Colonic mucosa (tissue), 4 donors: ENCODE measurements around the gene CERS3. TPM values are rescaled to one million over a fixed set of nuclear protein-coding genes. Genes with fewer than 3 reads are reported as not detected.

Experiments
- DNase-seq: peaks from one replicate; pipeline ENCODE4 v3.0.0-alpha.2; 2020
- H3K27ac ChIP-seq: fragments of 200-600 bp; one replicate; pipeline ENCODE4 v1.8.0; 2021
- H3K27me3 ChIP-seq: fragments of 200-600 bp; one replicate; pipeline ENCODE4 v1.8.0; 2021
- H3K36me3 ChIP-seq: fragments of 200-600 bp; one replicate; pipeline ENCODE4 v1.8.0; 2021
- H3K4me1 ChIP-seq: fragments of 200-600 bp; one replicate; pipeline ENCODE4 v1.8.0; 2021; ENCODE audit warnings: mild to moderate bottlenecking
- H3K4me3 ChIP-seq: fragments of 200-600 bp; one replicate; pipeline ENCODE4 v1.8.0; 2021
- H3K9ac ChIP-seq, 2 donors: one replicate each; pipeline ENCODE4 v1.7.0; 2013; ENCODE audit warnings: control low read depth in 2 of 2, low read depth in 2 of 2, low read length in 2 of 2
- H3K9me3 ChIP-seq: fragments of 200-600 bp; one replicate; pipeline ENCODE4 v1.8.0; 2021
- intact Hi-C: fragments of 100-400 bp; cut with DNase I; formaldehyde crosslinking; loops from one replicate; pipeline ENCODE4 v1.14.1; 2022
- total RNA-seq, 2 donors: library from RNA; stranded (reverse); fragmentation: NEBNext Ultra II Directional in 1 of 2; extraction: Animal tissue kit (Norgen Biotek cat#: 25700) in 1 of 2; gene quantifications; one replicate each; pipeline ENCODE4 v1.2.1, GENCODE V29; 2021
- TF ChIP-seq, protein P1 (sequence below): fragments of 200-600 bp; IDR thresholded peaks from one replicate; pipeline ENCODE4 v1.8.0; 2022; ENCODE audit warnings: antibody characterized with exemption, mild to moderate bottlenecking
- donor health status: healthy.
- donor health status: DM: no; HTN: no; CAD: no.
- donor health status: DM: no; HTN: no; CAD: no.

Gene CERS3
- total RNA-seq, 2 donors from 2014 or later = 0.12 TPM; not detected in 1

DNA sequence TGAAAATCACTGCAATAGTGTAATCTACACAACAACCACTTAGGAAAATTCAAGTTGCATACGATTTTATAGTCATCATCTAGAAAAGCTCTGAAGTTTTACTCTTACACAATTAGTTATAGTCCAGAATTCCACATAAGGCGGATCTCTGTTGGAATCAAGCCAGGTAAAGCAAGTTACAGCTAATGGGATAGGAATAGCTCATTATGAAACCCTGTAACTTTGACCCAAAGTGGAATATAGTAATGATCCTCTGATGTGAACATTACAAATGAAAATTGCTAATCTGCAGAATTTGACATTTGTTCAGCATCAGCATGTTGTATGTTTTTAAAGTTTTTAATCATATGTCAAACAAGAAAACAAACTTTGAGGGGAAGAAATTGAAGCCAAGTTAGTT lies 4.4 kb downstream of the CERS3 start:
- no peak overlapping the region for H3K4me3 ChIP-seq
- TF ChIP-seq, protein P1, sequence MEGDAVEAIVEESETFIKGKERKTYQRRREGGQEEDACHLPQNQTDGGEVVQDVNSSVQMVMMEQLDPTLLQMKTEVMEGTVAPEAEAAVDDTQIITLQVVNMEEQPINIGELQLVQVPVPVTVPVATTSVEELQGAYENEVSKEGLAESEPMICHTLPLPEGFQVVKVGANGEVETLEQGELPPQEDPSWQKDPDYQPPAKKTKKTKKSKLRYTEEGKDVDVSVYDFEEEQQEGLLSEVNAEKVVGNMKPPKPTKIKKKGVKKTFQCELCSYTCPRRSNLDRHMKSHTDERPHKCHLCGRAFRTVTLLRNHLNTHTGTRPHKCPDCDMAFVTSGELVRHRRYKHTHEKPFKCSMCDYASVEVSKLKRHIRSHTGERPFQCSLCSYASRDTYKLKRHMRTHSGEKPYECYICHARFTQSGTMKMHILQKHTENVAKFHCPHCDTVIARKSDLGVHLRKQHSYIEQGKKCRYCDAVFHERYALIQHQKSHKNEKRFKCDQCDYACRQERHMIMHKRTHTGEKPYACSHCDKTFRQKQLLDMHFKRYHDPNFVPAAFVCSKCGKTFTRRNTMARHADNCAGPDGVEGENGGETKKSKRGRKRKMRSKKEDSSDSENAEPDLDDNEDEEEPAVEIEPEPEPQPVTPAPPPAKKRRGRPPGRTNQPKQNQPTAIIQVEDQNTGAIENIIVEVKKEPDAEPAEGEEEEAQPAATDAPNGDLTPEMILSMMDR = no peak
- H3K27ac ChIP-seq = no peak overlapping the region
- H3K9me3 ChIP-seq = no peaks in the 10 kb centered on the region
- H3K9ac ChIP-seq = no peak overlapping the region
- DNase-seq = no peak
- H3K27me3 ChIP-seq = no peaks in the 10 kb centered on the region
- intact Hi-C loops = no loop called here
- H3K4me1 ChIP-seq = no peaks in the 10 kb centered on the region
- no peaks in the 10 kb centered on the region for H3K36me3 ChIP-seq

DNA sequence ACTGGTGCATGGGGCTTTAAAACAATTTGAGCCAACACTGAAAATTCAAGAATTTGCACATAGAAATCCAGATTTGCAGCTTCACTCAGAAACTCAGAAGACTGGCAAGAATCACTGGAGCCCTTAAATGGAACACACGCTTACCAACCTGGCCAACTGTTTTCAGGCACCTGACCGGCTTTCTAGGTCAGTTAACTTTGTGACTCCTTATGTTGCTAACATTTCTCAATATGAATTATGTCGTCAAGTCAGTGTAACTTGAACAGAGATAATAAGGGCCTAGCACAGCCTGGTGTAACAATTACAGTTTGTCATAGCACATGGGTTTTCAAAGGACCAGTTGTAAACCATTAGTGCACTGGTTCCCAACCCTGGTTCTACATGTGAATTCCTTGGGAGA lies 6.8 kb downstream of the CERS3 start:
- Histone ChIP-seq H3K27ac (no peak overlapping the region), H3K4me1 (no peaks in the 10 kb centered on the region), H3K4me3 (no peak overlapping the region), H3K9me3 (no peaks in the 10 kb centered on the region), H3K9ac (no peak overlapping the region), H3K36me3 (no peaks in the 10 kb centered on the region), H3K27me3 (no peaks in the 10 kb centered on the region)
- TF ChIP-seq, protein P1 = no peak
- intact Hi-C loops = no loop called here
- DNase-seq = no peak

DNA sequence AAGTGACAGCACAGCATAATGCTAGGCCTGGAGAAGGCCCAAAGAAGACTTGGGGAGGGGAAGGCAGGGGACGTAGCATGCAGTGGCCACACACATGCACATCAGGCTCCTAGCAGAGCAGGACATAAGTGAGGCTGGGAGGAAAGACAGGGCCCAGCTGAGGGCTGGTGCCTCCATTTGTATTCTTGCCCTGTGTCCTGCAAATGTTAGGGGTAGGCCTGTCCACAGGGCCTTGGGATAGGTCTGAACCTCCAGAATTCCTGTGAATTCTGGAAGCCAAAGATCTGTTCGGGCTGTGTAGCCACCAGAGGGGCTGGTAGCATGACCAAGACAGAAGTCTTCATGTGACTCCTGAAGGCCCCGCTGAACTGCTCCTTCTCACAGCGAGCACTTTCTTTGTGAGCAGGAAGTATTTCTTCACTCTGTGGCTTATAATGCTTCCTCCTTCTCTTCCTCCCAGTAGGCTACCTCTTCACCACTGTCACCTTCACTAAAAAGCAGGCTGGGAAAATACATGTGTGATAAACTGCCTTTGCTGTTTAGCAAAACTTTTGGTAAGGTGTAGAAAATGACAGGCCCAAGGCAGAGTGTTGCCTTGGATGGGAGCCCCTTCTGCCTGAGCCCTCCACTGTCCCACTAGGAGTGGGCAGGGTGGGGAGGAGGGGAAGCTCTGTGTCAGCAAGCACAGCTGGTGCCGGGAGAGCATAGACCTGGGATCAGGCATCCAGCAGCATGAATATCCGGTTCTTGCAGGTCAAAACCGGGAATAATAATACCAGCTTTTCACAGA lies 8.4 kb downstream of the CERS3 start:
- Histone ChIP-seq H3K27ac (no peak overlapping the region), H3K36me3 (no peaks in the 10 kb centered on the region), H3K27me3 (no peaks in the 10 kb centered on the region), H3K4me3 (no peak overlapping the region), H3K4me1 (no peaks in the 10 kb centered on the region), H3K9me3 (no peaks in the 10 kb centered on the region), H3K9ac (no peak overlapping the region)
- intact Hi-C loops = no loop called here
- no peak for DNase-seq
- TF ChIP-seq, protein P1 = no peak

DNA sequence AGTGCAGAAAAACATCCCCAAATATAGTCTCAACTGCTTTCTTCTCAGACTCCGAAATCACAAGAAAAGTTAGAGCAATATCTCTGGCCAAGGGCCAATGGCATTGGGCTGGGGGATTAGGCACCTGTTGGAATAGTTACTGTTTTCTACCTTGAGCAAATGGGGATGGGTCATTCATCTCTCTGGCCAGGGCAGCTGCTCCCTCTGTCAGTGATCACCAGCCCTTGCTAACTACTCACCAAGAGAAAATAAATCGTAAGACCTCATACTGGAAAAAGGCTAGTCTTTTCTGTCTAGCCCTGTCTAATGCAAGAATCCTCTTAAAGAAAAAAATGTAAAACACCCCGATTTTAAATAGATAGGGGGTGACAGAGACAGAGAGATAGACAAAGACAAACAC lies 10.9 kb downstream of the CERS3 start:
- Histone ChIP-seq H3K9me3 (no peaks in the 10 kb centered on the region), H3K4me1 (no peaks in the 10 kb centered on the region), H3K27ac (no peak overlapping the region), H3K4me3 (no peak overlapping the region), H3K9ac (no peak overlapping the region), H3K36me3 (no peaks in the 10 kb centered on the region), H3K27me3 (no peaks in the 10 kb centered on the region)
- no peak for DNase-seq
- TF ChIP-seq, protein P1 = no peak
- intact Hi-C loops = no loop called here

DNA sequence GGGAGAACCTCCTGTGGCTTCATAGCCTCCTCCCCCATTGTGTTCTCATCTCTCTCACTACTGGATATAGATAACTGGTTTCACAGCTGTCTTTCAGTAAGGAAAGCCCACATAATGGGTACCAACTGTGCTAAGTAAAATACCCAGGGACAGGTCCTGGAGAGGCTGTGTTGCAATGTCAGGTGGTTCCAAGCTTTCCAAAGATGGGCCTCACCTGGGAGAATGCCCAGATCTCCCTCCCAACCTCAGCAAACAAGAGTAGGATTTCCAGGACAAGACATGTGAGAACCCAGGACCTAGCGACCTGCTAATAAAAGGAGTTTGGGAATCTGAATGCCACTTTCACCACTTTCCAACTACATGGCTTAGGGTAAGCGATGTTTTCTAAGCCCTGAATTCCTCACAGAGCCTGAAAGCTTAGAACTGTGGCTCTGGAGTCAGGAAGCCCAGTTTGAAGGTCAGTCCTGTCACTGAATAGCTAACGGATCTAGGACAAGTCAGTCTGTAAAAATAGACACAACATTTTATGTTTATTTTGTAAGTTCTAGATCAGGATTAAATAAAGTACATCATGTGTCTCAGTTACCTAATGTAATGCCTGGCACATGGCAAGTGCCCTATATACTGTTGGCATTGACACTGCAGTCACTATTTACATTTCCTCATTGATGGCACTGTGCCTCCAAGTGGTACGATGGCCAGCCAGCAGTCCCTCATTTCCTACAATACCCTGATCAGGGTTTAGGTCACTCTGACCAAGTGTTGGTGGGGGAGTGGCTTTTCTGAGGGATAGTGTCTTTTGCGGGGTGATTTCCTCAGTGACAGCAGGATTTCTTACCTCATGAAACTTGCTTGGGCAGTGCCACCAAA lies 11.9 kb downstream of the CERS3 start:
- Histone ChIP-seq H3K36me3 (no peaks in the 10 kb centered on the region), H3K4me1 (no peaks in the 10 kb centered on the region), H3K27me3 (no peaks in the 10 kb centered on the region), H3K9me3 (no peaks in the 10 kb centered on the region), H3K9ac (no peak overlapping the region), H3K4me3 (no peak overlapping the region), H3K27ac (no peak overlapping the region)
- no peak for DNase-seq
- intact Hi-C loops = no loop called here
- TF ChIP-seq, protein P1 = no peak
